ENCODE results near the gene PPP1R9B. TPM values are rescaled to one million over a fixed set of nuclear protein-coding genes. Genes with fewer than 3 reads are reported as not detected.

The PPP1R9B gene
- total and polyA plus RNA-seq, 4 donors, result 0.90 to 26.1 (median 7.1) TPM

- no peak overlapping the region for H3K9ac ChIP-seq (ENCODE audit: low read depth in 1 of 2, low read length in 2 of 2)
- H3K27me3 ChIP-seq (ENCODE audit: control insufficient read depth in 4 of 4, insufficient read depth in 4 of 4, low read length in 3 of 4), result no peaks in the 10 kb centered on the region
- TF ChIP-seq, protein P1, sequence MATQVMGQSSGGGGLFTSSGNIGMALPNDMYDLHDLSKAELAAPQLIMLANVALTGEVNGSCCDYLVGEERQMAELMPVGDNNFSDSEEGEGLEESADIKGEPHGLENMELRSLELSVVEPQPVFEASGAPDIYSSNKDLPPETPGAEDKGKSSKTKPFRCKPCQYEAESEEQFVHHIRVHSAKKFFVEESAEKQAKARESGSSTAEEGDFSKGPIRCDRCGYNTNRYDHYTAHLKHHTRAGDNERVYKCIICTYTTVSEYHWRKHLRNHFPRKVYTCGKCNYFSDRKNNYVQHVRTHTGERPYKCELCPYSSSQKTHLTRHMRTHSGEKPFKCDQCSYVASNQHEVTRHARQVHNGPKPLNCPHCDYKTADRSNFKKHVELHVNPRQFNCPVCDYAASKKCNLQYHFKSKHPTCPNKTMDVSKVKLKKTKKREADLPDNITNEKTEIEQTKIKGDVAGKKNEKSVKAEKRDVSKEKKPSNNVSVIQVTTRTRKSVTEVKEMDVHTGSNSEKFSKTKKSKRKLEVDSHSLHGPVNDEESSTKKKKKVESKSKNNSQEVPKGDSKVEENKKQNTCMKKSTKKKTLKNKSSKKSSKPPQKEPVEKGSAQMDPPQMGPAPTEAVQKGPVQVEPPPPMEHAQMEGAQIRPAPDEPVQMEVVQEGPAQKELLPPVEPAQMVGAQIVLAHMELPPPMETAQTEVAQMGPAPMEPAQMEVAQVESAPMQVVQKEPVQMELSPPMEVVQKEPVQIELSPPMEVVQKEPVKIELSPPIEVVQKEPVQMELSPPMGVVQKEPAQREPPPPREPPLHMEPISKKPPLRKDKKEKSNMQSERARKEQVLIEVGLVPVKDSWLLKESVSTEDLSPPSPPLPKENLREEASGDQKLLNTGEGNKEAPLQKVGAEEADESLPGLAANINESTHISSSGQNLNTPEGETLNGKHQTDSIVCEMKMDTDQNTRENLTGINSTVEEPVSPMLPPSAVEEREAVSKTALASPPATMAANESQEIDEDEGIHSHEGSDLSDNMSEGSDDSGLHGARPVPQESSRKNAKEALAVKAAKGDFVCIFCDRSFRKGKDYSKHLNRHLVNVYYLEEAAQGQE (IDR thresholded peaks at IDR 0.05), result no peak
- no peak for TF ChIP-seq FOXA1 (IDR thresholded peaks at IDR 0.05)
- no peak for TF ChIP-seq HNF4A (conservative IDR thresholded peaks at IDR 0.05)
- no peak for TF ChIP-seq RAD21 (IDR thresholded peaks at IDR 0.05)
- TF ChIP-seq EGR1 (IDR thresholded peaks at IDR 0.05; ENCODE audit: low read depth in 2 of 2), result no peak
- no peak for TF ChIP-seq ZBTB33 (IDR thresholded peaks at IDR 0.05)
- TF ChIP-seq FOXA2 (IDR thresholded peaks at IDR 0.05), result no peak
- no peak for TF ChIP-seq SP1 (IDR thresholded peaks at IDR 0.05)
- TF ChIP-seq, protein P2, sequence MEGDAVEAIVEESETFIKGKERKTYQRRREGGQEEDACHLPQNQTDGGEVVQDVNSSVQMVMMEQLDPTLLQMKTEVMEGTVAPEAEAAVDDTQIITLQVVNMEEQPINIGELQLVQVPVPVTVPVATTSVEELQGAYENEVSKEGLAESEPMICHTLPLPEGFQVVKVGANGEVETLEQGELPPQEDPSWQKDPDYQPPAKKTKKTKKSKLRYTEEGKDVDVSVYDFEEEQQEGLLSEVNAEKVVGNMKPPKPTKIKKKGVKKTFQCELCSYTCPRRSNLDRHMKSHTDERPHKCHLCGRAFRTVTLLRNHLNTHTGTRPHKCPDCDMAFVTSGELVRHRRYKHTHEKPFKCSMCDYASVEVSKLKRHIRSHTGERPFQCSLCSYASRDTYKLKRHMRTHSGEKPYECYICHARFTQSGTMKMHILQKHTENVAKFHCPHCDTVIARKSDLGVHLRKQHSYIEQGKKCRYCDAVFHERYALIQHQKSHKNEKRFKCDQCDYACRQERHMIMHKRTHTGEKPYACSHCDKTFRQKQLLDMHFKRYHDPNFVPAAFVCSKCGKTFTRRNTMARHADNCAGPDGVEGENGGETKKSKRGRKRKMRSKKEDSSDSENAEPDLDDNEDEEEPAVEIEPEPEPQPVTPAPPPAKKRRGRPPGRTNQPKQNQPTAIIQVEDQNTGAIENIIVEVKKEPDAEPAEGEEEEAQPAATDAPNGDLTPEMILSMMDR (IDR thresholded peaks at IDR 0.05; ENCODE audit: low read depth, low read length, missing input control), result no peak
- TF ChIP-seq RXRA (IDR thresholded peaks at IDR 0.05), result no peak
- TF ChIP-seq JUND (IDR thresholded peaks at IDR 0.05), result no peak
- TF ChIP-seq HNF4G (IDR thresholded peaks at IDR 0.05), result no peak
- TF ChIP-seq GABPA (IDR thresholded peaks at IDR 0.05 in 1 of 2, conservative IDR thresholded peaks at IDR 0.05 in 1 of 2), result no peak
- no peak for TF ChIP-seq YY1 (IDR thresholded peaks at IDR 0.05)
- no peak for TF ChIP-seq ATF3 (IDR thresholded peaks at IDR 0.05)
- TF ChIP-seq, protein P3, sequence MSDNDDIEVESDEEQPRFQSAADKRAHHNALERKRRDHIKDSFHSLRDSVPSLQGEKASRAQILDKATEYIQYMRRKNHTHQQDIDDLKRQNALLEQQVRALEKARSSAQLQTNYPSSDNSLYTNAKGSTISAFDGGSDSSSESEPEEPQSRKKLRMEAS (IDR thresholded peaks at IDR 0.05), result no peak
- peaks cover 0 to 12% (median 9%) of the 10 kb centered on the region in 4 donors for H3K4me1 ChIP-seq (ENCODE audit: control insufficient read depth in 4 of 4, insufficient read depth in 4 of 4, low read length in 3 of 4)
- no peak overlapping the region for H3K27ac ChIP-seq (ENCODE audit: low read depth in 1 of 2, low read length in 2 of 2)
- no peaks in the 10 kb centered on the region for H3K9me3 ChIP-seq (ENCODE audit: control insufficient read depth in 4 of 4, low read length in 3 of 4)
- H3K36me3 ChIP-seq (ENCODE audit: control insufficient read depth in 4 of 4, insufficient read depth in 3 of 4, low read depth in 1 of 4, low read length in 3 of 4), result peaks cover 17 to 39% (median 25%) of the 10 kb centered on the region in 4 donors
- no peak for DNase-seq (ENCODE audit: low spot score)
- no peak overlapping the region for H3K4me3 ChIP-seq (ENCODE audit: low read depth in 1 of 3, low read length in 3 of 3)
- 91% methylated on average over 19 of the region's 19 CpGs for WGBS
Measured at GRCh38 chr17:50109785-50110184, 40.7 kb downstream of the PPP1R9B start.

DNA sequence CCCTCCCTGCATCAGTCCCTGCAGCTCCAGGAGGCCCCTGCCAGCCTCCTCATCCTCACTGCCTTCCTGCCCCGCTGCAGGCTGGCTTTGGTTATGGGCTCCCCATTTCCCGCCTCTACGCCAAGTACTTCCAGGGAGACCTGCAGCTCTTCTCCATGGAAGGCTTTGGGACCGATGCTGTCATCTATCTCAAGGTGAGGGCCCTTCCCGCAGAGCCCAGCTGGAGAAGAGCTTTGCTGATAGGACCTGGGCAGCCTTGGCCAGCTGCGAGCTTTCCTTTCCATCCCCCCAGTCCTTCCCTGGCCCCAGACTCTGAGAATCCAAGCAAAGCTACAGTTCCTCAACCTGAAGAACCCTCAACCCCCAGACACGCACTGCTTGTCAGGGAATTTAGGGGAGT lies 41.3 kb downstream of the PPP1R9B start:
- Histone ChIP-seq H3K27me3 (ENCODE audit: control insufficient read depth in 4 of 4, insufficient read depth in 4 of 4, low read length in 3 of 4) (no peaks in the 10 kb centered on the region), H3K4me1 (ENCODE audit: control insufficient read depth in 4 of 4, insufficient read depth in 4 of 4, low read length in 3 of 4) (peaks cover 0 to 12% (median 9%) of the 10 kb centered on the region in 4 donors), H3K4me3 (ENCODE audit: low read depth in 1 of 3, low read length in 3 of 3) (no peak overlapping the region), H3K9me3 (ENCODE audit: control insufficient read depth in 4 of 4, low read length in 3 of 4) (no peaks in the 10 kb centered on the region), H3K36me3 (ENCODE audit: control insufficient read depth in 4 of 4, insufficient read depth in 3 of 4, low read depth in 1 of 4, low read length in 3 of 4) (peaks cover 17 to 39% (median 25%) of the 10 kb centered on the region in 4 donors), H3K9ac (ENCODE audit: low read depth in 1 of 2, low read length in 2 of 2) (no peak overlapping the region), H3K27ac (ENCODE audit: low read depth in 1 of 2, low read length in 2 of 2) (no peak overlapping the region)
- 91% methylated on average over 7 of the region's 7 CpGs for WGBS
- no peak for DNase-seq (ENCODE audit: low spot score)
- TF ChIP-seq HNF4A (conservative IDR thresholded peaks at IDR 0.05), result no peak
- TF ChIP-seq FOXA2 (IDR thresholded peaks at IDR 0.05), result no peak
- no peak for TF ChIP-seq SP1 (IDR thresholded peaks at IDR 0.05)
- no peak for TF ChIP-seq TAF1 (conservative IDR thresholded peaks at IDR 0.05)
- no peak for TF ChIP-seq JUND (IDR thresholded peaks at IDR 0.05)
- TF ChIP-seq ZBTB33 (IDR thresholded peaks at IDR 0.05), result no peak
- TF ChIP-seq, protein P1 (IDR thresholded peaks at IDR 0.05), result no peak
- TF ChIP-seq NR2F2 (IDR thresholded peaks at IDR 0.05), result no peak
- TF ChIP-seq ATF3 (IDR thresholded peaks at IDR 0.05), result no peak
- no peak for TF ChIP-seq EGR1 (IDR thresholded peaks at IDR 0.05; ENCODE audit: low read depth in 2 of 2)
- TF ChIP-seq RAD21 (IDR thresholded peaks at IDR 0.05), result no peak
- no peak for TF ChIP-seq HNF4G (IDR thresholded peaks at IDR 0.05)

Measured in liver (tissue), 9 donors.